Measurements from ENCODE around the gene MYO3A. TPM values are rescaled to one million over a fixed set of nuclear protein-coding genes. Genes with fewer than 3 reads are reported as not detected.

The MYO3A gene
- total RNA-seq, 1 experiment from 2014 or later, result not detected

GRCh38 chr10:26044141-26044749, 110.2 kb downstream of the MYO3A start:
- Histone ChIP-seq H3K4me1 (ENCODE audit: control insufficient read depth in 1 of 2, insufficient read depth in 2 of 2, low read length in 2 of 2) (no peaks in the 10 kb centered on the region), H3K79me2 (ENCODE audit: insufficient read depth, low read length) (no peaks in the 10 kb centered on the region), H3K27me3 (ENCODE audit: insufficient read depth, low read length) (no peaks in the 10 kb centered on the region), H3K9me2 (ENCODE audit: insufficient read depth) (no peaks in the 10 kb centered on the region), H3K9me3 (ENCODE audit: control insufficient read depth in 1 of 2, insufficient read depth in 1 of 2, low read depth in 1 of 2, low read length in 2 of 2) (no peaks in the 10 kb centered on the region), H2AFZ (ENCODE audit: low read depth, low read length, poor library complexity, severe bottlenecking) (no peak overlapping the region), H3K9ac (ENCODE audit: low read length) (no peak overlapping the region), H3K4me3 (replicated peaks in 1 of 2; ENCODE audit: low read depth in 1 of 2, low read length in 2 of 2) (no peak overlapping the region), H3K4me2 (ENCODE audit: low read length) (no peak overlapping the region), H4K20me1 (ENCODE audit: insufficient read depth) (no peaks in the 10 kb centered on the region), H3K27ac (ENCODE audit: low read depth, low read length) (no peak overlapping the region), H3K36me3 (ENCODE audit: control insufficient read depth in 1 of 2, insufficient read depth in 2 of 2, low read length in 2 of 2) (no peaks in the 10 kb centered on the region)
- ChIA-PET RAD21 (ENCODE audit: low non-redundant PET in 1 of 2, low total read pairs in 2 of 2, uncharacterized antibody in 2 of 2, unreplicated experiment in 2 of 2) (no interaction called here), CTCF (no interaction called here), POLR2A (no interaction called here)
- no peak for DNase-seq (ENCODE audit: low read depth, low spot score)
- no TSS peak for BruUV-seq (replicated peaks)
- TF ChIP-seq ZNF274 (IDR thresholded peaks at IDR 0.05; ENCODE audit: low read depth, low read length) (no peak), RAD21 (IDR thresholded peaks at IDR 0.05; ENCODE audit: low read depth) (no peak), FOSL1 (IDR thresholded peaks at IDR 0.05; ENCODE audit: low read depth) (no peak), SRF (IDR thresholded peaks at IDR 0.05; ENCODE audit: low read depth) (no peak)
- no peak for ATAC-seq
- intact Hi-C loops (cut with micrococcal nuclease), result no loop called here

DNA sequence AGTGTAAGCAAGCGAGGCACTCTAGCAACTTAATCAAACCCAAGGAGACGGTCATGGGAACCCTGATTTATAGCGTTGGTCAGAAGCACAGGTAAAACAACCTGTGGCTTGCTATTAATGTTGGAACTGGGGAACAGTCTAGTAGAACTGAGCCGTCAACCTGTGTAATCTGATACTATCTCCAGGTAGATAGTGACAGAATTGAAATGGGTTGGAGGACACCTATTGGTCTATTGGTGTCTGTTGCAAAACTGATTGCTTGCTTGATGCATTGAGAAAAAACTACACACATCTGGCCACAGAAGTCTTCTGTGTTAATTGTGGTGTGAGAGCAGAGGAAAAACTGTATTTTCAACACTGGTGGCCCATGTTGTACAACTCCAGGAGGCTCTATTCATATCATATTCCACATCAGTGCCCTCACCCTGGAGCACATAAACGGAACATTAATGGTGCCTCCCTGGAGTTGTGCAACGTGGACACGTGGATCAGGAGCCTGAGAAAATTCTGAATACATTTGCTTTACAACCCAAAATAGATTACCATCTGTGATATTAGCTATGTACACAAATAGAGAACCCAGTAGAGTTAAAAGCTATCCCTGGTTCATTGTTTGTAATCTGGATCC, 112.2 kb downstream of the MYO3A start:
- no peaks in the 10 kb centered on the region for H3K9me2 ChIP-seq (ENCODE audit: insufficient read depth)
- ChIA-PET CTCF (no interaction called here), RAD21 (ENCODE audit: low non-redundant PET in 1 of 2, low total read pairs in 2 of 2, uncharacterized antibody in 2 of 2, unreplicated experiment in 2 of 2) (no interaction called here), POLR2A (no interaction called here)
- no peak overlapping the region for H3K4me2 ChIP-seq (ENCODE audit: low read length)
- ATAC-seq (no peak), DNase-seq (ENCODE audit: low read depth, low spot score) (no peak)
- H3K4me1 ChIP-seq (ENCODE audit: control insufficient read depth in 1 of 2, insufficient read depth in 2 of 2, low read length in 2 of 2), result no peaks in the 10 kb centered on the region
- H3K79me2 ChIP-seq (ENCODE audit: insufficient read depth, low read length), result no peaks in the 10 kb centered on the region
- H3K27ac ChIP-seq (ENCODE audit: low read depth, low read length), result no peak overlapping the region
- H2AFZ ChIP-seq (ENCODE audit: low read depth, low read length, poor library complexity, severe bottlenecking), result no peak overlapping the region
- H4K20me1 ChIP-seq (ENCODE audit: insufficient read depth), result no peaks in the 10 kb centered on the region
- no peaks in the 10 kb centered on the region for H3K36me3 ChIP-seq (ENCODE audit: control insufficient read depth in 1 of 2, insufficient read depth in 2 of 2, low read length in 2 of 2)
- no TSS peak for BruUV-seq (replicated peaks)
- intact Hi-C loops (cut with micrococcal nuclease), result no loop called here
- peaks cover 8% of the 10 kb centered on the region; the same call in 1 of the 2 replicates for H3K27me3 ChIP-seq (ENCODE audit: insufficient read depth, low read length)
- H3K9ac ChIP-seq (ENCODE audit: low read length), result no peak overlapping the region
- TF ChIP-seq ZFX (IDR thresholded peaks at IDR 0.05) (no peak), EGR1 (IDR thresholded peaks at IDR 0.05; ENCODE audit: low read depth) (no peak), ATF3 (IDR thresholded peaks at IDR 0.05) (no peak), SIN3A (IDR thresholded peaks at IDR 0.05; ENCODE audit: low read depth) (no peak), POLR2AphosphoS5 (IDR thresholded peaks at IDR 0.05; ENCODE audit: low read depth, low read length) (no peak), ELF1 (IDR thresholded peaks at IDR 0.05; ENCODE audit: borderline replicate concordance, low read depth) (no peak), POLR2A (IDR thresholded peaks at IDR 0.05; ENCODE audit: borderline replicate concordance, extremely low read depth, insufficient read depth, insufficient read length) (no peak), TCF7L2 (IDR thresholded peaks at IDR 0.05; ENCODE audit: borderline replicate concordance, extremely low read depth, insufficient read depth, insufficient read length) (no peak)
- no peaks in the 10 kb centered on the region for H3K9me3 ChIP-seq (ENCODE audit: control insufficient read depth in 1 of 2, insufficient read depth in 1 of 2, low read depth in 1 of 2, low read length in 2 of 2)
- H3K4me3 ChIP-seq (replicated peaks in 1 of 2; ENCODE audit: low read depth in 1 of 2, low read length in 2 of 2), result no peak overlapping the region

All from HCT116 (cell line).